ENCODE results near the gene ETV6.
A peak's percentile ranks its signal among the peaks of the same experiment; 100 is the strongest.

The ETV6 gene

GRCh38 chr12:11642785-11643184 lies 6.7 kb upstream of the ETV6 start:
- no peak for DNase-seq (ENCODE audit: low read depth in 2 of 3, low spot score in 1 of 3)

GRCh38 chr12:11645391-11645790 lies 4.1 kb upstream of the ETV6 start:
- DNase-seq (ENCODE audit: low read depth in 2 of 3, low spot score in 1 of 3), result no peak

GRCh38 chr12:11648514-11649412 lies 711 bp upstream of the ETV6 start:
- peak in 2 of 3 donors; percentile 41 to 52 for DNase-seq (ENCODE audit: low read depth in 2 of 3, low spot score in 1 of 3)

GRCh38 chr12:11650286-11651281 lies 1.1 kb downstream of the ETV6 start:
- peak in 1 of 3 donors; percentile 46 for DNase-seq (ENCODE audit: low read depth in 2 of 3, low spot score in 1 of 3)

- no peak for DNase-seq (ENCODE audit: low read depth in 2 of 3, low spot score in 1 of 3)
Measured at GRCh38 chr12:11651381-11651780, 1.9 kb downstream of the ETV6 start.

DNA sequence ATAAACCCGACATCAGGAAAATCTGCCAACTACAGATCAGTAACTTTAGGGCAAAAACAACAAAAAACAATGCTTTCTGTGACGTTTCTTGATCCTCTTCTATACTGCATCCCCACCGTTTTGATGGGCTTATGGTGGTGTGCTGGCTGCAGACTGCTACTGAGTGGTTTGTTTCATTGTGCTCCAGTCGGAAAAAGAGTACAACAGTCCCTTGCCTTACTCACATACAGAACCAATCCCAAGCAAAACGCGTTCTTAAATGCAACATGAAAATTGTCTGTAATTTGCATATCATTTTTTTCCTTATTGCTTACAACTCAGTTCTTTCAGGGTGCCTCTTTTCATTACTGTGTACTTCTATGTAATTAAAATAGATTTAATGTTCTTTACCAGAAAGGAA lies 2.3 kb downstream of the ETV6 start:
- no peak for DNase-seq (ENCODE audit: low read depth in 2 of 3, low spot score in 1 of 3)

- DNase-seq (ENCODE audit: low read depth in 2 of 3, low spot score in 1 of 3), result peak in 1 of 3 donors; percentile 30
Measured at GRCh38 chr12:11652351-11653040, 3.0 kb downstream of the ETV6 start.

GRCh38 chr12:11653215-11653753 lies 3.8 kb downstream of the ETV6 start:
- DNase-seq (ENCODE audit: low read depth in 2 of 3, low spot score in 1 of 3), result peak; percentile 37 to 46 (median 38)

GRCh38 chr12:11654338-11654737 lies 4.9 kb downstream of the ETV6 start:
- DNase-seq (ENCODE audit: low read depth in 2 of 3, low spot score in 1 of 3), result no peak

DNA sequence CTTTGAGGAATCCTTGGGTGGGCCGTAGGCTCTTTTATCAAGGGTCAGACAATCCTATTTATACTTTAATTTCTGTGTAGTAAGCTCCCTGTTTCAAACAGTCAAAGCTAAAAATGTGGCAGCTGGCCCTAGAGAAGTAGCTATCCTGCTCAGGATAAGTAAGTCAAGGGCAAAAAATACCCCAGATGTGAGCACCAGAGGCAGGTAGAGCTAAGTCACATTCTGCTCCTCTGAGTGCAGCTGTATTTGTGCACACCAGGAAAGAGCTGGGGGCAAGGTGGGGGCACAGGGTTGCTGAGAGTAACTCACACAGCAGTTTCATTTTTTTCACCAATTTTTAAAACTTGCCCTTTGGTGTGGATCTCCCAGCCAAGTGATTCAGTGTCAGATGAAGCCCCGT lies 5.3 kb downstream of the ETV6 start:
- DNase-seq (ENCODE audit: low read depth in 2 of 3, low spot score in 1 of 3), result no peak

GRCh38 chr12:11655842-11656241 lies 6.4 kb downstream of the ETV6 start:
- DNase-seq (ENCODE audit: low read depth in 2 of 3, low spot score in 1 of 3), result no peak

DNA sequence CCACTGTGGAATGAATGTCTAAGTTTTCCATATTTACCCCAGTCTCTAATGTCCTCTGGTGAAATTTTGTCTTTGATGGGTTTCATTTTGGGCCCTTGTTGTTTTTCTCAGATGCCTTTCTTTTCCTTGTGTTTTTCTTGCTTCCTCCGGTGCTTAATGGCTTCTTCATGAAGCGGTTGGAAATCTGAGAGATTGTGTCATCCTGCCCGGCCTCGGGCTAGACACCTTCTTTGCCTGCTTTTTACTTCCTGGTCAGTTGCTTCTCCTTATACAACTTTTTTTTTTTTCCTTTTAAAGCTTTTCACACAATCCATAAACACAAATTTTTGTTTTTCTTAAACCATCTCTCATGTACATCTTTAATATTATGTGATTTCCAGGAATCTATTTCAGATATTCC lies 7.1 kb downstream of the ETV6 start:
- no peak for DNase-seq (ENCODE audit: low read depth in 2 of 3, low spot score in 1 of 3)

DNA sequence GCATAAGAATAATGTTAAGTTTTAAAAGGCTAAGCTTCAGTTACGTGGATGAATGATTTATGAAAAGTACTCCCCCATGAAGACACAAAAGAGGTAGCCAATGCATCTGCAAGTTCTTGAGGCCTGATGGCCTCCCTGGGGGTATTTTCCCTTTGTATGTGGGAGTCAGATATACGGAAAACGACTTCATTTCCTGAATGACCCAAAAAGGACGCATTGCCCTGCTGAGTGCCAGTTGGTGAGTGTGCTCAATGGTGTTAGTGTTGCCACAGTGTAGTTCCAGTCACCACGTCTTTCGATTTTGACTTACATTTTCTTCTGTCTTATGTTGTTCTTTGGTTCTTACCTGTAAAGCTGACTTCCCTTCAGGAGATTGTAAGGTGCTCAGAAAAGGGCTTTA lies 8.0 kb downstream of the ETV6 start:
- DNase-seq (ENCODE audit: low read depth in 2 of 3, low spot score in 1 of 3), result no peak

DNA sequence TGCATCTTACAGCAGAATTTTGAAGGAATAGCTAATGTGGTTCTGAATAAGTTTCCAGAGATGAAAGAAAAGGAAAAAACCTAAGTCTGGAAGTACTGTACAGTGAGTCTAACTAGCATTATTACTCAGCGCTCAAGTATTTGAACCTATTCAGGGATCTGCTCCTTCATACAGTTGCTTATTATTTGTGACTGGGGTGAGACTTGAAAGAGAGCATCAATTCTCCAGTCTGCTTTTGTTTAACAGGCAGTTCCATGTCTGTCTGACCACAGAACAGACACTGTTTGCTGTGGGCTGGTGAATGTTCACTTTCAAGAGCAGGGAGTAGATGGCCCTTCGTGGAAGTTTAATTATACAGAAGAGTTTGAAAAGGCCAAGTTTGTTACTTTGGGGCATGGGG lies 9.3 kb downstream of the ETV6 start:
- DNase-seq (ENCODE audit: low read depth in 2 of 3, low spot score in 1 of 3), result no peak

DNA sequence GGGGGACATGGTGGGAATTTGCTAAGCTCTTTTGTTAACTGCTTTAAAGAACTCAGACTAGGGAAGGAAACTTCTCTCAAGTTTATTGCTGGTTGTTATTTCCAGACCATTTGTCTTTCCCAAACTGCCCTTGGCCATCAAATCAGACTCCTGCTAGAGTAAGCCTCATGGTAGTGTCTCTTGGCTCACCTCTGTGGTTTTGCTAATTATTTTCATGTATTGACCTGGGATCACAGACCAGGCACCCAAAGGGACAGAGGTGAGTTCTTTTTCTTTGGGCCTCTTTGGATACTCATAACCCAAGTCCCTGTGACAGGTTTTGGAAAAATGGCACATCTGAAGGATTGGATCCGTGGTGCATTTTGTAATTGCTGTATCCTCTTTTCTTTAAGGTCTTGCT lies 11.2 kb downstream of the ETV6 start:
- DNase-seq (ENCODE audit: low read depth in 2 of 3, low spot score in 1 of 3), result no peak

DNA sequence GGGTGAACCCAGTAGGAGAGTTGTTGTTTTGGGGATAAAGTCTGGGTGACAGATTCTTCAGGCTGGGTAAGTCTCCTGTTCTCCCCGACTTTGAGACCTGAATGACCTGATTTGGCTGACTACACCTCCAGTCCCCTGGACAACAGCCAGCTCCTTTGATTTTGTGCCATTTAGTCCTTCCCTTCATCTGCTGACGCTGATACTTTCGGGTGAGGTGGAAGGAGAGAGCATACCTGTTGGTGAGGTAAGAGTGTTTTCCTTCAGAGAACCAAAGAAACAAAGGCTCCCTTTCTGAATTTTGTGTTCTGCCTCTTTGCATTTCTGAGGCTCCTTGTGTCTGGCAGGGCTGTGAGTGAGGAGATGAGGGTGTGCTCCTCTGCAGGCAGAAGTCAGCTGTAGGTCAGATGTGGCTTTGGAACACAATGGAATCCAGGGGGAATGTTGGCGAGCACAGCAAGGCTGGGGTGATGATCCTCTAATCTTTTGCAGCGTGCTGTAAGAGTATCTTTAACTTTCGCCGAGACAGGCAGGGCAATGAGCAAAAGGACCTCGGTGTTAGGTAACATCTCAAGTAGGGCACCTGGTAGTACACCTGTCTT lies 12.1 kb downstream of the ETV6 start:
- no peak for DNase-seq (ENCODE audit: low read depth in 2 of 3, low spot score in 1 of 3)

DNA sequence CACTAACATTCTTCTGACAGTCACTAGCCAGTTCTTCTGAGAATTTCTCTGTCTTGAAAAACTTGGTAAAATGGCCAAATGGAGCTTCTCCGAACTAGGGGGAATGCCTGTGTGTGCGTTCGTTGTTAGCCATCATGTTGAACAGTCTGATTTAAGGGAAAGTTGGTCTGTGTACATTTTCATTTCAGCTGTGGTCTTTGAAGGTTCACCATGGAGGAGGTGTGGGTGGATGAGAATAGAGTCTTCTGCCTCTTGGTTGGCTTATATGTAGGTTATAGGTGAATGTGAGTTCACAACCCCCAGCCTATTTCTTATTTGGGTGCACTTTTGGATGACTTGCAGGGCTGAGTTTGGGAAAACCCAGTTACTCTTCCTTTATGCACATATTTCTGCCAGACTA lies 12.9 kb downstream of the ETV6 start:
- DNase-seq (ENCODE audit: low read depth in 2 of 3, low spot score in 1 of 3), result no peak

- no peak for DNase-seq (ENCODE audit: low read depth in 2 of 3, low spot score in 1 of 3)
Measured at GRCh38 chr12:11663130-11663529, 13.7 kb downstream of the ETV6 start.

DNA sequence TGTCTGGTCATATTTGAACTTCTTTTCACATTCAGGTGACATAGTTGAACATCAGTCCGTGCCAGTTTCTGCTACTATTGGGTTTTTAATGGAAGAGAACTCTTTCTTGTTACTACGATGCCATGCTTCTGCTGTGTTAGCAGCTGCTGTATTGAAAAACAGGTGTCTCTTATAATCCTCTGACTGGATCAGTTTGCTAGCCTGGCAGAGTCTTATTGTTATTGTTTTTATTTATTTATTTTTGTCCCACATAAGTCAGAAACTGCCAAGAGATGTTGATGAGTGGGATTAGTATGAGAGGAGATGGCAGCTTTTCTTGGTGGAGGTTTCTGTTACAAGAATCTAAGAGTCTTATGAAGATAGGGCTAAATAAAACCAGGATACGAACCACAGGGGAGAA lies 14.6 kb downstream of the ETV6 start:
- DNase-seq (ENCODE audit: low read depth in 2 of 3, low spot score in 1 of 3), result no peak
